Liver (tissue), 3 donors: ENCODE results near the gene LHCGR.

Source experiments
- EGR1 ChIP-seq, 2 donors: IDR thresholded peaks; 2 replicates each; pipeline ENCODE4 v1.6.1; 2016 to 2018; ENCODE audit warnings: antibody characterized with exemption in 2 of 2, low read depth in 2 of 2
- GABPA ChIP-seq, 2 donors: IDR thresholded peaks in 1 of 2; conservative IDR thresholded peaks in 1 of 2; 2 replicates each; pipeline ENCODE4 v1.6.1; 2016; ENCODE audit warnings: antibody characterized with exemption in 2 of 2, mild to moderate bottlenecking in 1 of 2, moderate library complexity in 1 of 2
- HNF4A ChIP-seq, 2 donors: conservative IDR thresholded peaks; 2 replicates each; pipeline ENCODE4 v1.6.1; 2016; ENCODE audit warnings: antibody characterized with exemption in 2 of 2, mild to moderate bottlenecking in 2 of 2
- HNF4G ChIP-seq: IDR thresholded peaks from 2 replicates; pipeline ENCODE4 v1.6.1; 2016; ENCODE audit warnings: antibody characterized with exemption
- RAD21 ChIP-seq, 2 donors: IDR thresholded peaks; 2 replicates each; pipeline ENCODE4 v1.6.1; 2016; ENCODE audit warnings: antibody characterized with exemption in 2 of 2, mild to moderate bottlenecking in 2 of 2
- SP1 ChIP-seq: IDR thresholded peaks from 2 replicates; pipeline ENCODE4 v1.6.1; 2018; ENCODE audit warnings: antibody characterized with exemption, mild to moderate bottlenecking
- YY1 ChIP-seq: IDR thresholded peaks from 2 replicates; pipeline ENCODE4 v1.6.1; 2016; ENCODE audit warnings: antibody characterized with exemption, mild to moderate bottlenecking
- TF ChIP-seq, protein P1 (sequence below): fragments of 150-350 bp; IDR thresholded peaks from 2 replicates; pipeline ENCODE4 v1.5.1; 2017; ENCODE audit warnings: improper control_type of control experiment, low read depth, low read length; ENCODE audit not compliant: missing input control
- TF ChIP-seq, protein P2 (sequence below): IDR thresholded peaks from 2 replicates; pipeline ENCODE4 v1.6.1; 2016; ENCODE audit warnings: antibody characterized with exemption
- TF ChIP-seq, protein P3 (sequence below): IDR thresholded peaks from 2 replicates; pipeline ENCODE4 v1.6.1; 2016; ENCODE audit warnings: antibody characterized with exemption, mild to moderate bottlenecking
- TF ChIP-seq, protein P4 (sequence below): IDR thresholded peaks from 2 replicates; pipeline ENCODE4 v1.6.1; 2016; ENCODE audit warnings: antibody characterized with exemption
- TF ChIP-seq, protein P5 (sequence below): IDR thresholded peaks from 2 replicates; pipeline ENCODE4 v1.6.1; 2016; ENCODE audit warnings: antibody characterized with exemption
- donor health status: healthy.
- donor health status: healthy.

DNA sequence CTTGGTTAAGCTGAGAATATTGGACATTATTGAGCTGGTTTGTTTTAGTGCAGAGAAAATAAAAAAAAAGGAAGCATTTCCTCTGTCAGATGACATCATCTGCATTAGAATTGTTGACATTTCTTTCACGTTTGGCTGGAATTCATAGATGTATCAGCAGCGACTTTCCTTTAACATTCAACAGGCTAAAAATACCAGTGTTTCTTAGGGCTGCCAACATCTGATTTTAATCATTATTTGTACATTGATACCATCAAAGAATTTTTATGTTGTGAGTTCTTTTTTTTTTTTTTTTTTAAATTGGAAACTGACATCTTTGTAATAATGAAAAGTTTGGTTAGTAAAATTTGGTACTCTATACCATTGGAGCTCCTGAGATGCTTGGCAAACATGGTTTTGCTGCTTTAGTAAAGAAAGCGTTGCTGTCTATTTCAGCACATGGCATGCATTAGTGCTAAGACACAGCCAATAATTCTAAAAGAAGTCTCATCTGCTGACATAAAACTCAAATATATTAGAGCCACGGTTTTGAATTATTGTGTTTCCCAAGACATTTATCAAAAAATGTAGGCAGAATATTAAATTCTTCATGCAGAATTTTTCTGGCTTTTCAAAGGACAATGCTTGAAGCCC is 104.2 kb downstream of the LHCGR start:
- TF ChIP-seq, protein P1, sequence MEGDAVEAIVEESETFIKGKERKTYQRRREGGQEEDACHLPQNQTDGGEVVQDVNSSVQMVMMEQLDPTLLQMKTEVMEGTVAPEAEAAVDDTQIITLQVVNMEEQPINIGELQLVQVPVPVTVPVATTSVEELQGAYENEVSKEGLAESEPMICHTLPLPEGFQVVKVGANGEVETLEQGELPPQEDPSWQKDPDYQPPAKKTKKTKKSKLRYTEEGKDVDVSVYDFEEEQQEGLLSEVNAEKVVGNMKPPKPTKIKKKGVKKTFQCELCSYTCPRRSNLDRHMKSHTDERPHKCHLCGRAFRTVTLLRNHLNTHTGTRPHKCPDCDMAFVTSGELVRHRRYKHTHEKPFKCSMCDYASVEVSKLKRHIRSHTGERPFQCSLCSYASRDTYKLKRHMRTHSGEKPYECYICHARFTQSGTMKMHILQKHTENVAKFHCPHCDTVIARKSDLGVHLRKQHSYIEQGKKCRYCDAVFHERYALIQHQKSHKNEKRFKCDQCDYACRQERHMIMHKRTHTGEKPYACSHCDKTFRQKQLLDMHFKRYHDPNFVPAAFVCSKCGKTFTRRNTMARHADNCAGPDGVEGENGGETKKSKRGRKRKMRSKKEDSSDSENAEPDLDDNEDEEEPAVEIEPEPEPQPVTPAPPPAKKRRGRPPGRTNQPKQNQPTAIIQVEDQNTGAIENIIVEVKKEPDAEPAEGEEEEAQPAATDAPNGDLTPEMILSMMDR, result no peak
- TF ChIP-seq SP1 (no peak), GABPA (IDR thresholded peaks at IDR 0.05 in 1 of 2, conservative IDR thresholded peaks at IDR 0.05 in 1 of 2) (no peak), HNF4A (conservative IDR thresholded peaks at IDR 0.05) (no peak), HNF4G (no peak), EGR1 (IDR thresholded peaks at IDR 0.05; ENCODE audit: low read depth in 2 of 2) (no peak), YY1 (no peak), RAD21 (IDR thresholded peaks at IDR 0.05) (no peak)
- TF ChIP-seq, protein P2, sequence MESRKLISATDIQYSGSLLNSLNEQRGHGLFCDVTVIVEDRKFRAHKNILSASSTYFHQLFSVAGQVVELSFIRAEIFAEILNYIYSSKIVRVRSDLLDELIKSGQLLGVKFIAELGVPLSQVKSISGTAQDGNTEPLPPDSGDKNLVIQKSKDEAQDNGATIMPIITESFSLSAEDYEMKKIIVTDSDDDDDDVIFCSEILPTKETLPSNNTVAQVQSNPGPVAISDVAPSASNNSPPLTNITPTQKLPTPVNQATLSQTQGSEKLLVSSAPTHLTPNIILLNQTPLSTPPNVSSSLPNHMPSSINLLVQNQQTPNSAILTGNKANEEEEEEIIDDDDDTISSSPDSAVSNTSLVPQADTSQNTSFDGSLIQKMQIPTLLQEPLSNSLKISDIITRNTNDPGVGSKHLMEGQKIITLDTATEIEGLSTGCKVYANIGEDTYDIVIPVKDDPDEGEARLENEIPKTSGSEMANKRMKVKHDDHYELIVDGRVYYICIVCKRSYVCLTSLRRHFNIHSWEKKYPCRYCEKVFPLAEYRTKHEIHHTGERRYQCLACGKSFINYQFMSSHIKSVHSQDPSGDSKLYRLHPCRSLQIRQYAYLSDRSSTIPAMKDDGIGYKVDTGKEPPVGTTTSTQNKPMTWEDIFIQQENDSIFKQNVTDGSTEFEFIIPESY, result no peak
- TF ChIP-seq, protein P3, sequence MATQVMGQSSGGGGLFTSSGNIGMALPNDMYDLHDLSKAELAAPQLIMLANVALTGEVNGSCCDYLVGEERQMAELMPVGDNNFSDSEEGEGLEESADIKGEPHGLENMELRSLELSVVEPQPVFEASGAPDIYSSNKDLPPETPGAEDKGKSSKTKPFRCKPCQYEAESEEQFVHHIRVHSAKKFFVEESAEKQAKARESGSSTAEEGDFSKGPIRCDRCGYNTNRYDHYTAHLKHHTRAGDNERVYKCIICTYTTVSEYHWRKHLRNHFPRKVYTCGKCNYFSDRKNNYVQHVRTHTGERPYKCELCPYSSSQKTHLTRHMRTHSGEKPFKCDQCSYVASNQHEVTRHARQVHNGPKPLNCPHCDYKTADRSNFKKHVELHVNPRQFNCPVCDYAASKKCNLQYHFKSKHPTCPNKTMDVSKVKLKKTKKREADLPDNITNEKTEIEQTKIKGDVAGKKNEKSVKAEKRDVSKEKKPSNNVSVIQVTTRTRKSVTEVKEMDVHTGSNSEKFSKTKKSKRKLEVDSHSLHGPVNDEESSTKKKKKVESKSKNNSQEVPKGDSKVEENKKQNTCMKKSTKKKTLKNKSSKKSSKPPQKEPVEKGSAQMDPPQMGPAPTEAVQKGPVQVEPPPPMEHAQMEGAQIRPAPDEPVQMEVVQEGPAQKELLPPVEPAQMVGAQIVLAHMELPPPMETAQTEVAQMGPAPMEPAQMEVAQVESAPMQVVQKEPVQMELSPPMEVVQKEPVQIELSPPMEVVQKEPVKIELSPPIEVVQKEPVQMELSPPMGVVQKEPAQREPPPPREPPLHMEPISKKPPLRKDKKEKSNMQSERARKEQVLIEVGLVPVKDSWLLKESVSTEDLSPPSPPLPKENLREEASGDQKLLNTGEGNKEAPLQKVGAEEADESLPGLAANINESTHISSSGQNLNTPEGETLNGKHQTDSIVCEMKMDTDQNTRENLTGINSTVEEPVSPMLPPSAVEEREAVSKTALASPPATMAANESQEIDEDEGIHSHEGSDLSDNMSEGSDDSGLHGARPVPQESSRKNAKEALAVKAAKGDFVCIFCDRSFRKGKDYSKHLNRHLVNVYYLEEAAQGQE, result no peak
- TF ChIP-seq, protein P4, sequence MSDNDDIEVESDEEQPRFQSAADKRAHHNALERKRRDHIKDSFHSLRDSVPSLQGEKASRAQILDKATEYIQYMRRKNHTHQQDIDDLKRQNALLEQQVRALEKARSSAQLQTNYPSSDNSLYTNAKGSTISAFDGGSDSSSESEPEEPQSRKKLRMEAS, result no peak
- TF ChIP-seq, protein P5, sequence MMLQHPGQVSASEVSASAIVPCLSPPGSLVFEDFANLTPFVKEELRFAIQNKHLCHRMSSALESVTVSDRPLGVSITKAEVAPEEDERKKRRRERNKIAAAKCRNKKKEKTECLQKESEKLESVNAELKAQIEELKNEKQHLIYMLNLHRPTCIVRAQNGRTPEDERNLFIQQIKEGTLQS, result no peak
